H1 (cell line): ENCODE data around the gene ERI3. TPM values are rescaled to one million over a fixed set of nuclear protein-coding genes. Genes with fewer than 3 reads are reported as not detected.

Source experiments
- CTCF ChIA-PET: fragments of 300-600 bp; sonication (Branson Sonifier 250); formaldehyde crosslinking; loops from one replicate; lab custom pipeline; 2021; ENCODE audit not compliant: partially characterized antibody; lab: Charles Lee
- POLR2A ChIA-PET: fragments of 300-600 bp; sonication (Branson Sonifier 250); formaldehyde crosslinking; loops from one replicate; lab custom pipeline; 2021; ENCODE audit warnings: inconsistent platforms; ENCODE audit not compliant: partially characterized antibody; lab: Charles Lee
- DNase-seq, 2 experiments: peaks; one replicate each; pipeline versions ENCODE4 v3.0.0 to v3.0.0-alpha.2; 2010 to 2022; ENCODE audit warnings: low spot score in 2 of 2, low read depth in 1 of 2, mixed read lengths in 1 of 2
- FAIRE-seq: peaks from 2 replicates; lab custom pipeline; 2011; peaks lifted over from hg19 to GRCh38; lab: Jason Lieb, UNC
- H2AFZ ChIP-seq: 2 replicates; pipeline ENCODE4 v1.8.1; 2012; ENCODE audit warnings: low read length, inconsistent platforms
- H2AK5ac ChIP-seq: 2 replicates; pipeline ENCODE4 v1.6.1; 2013; ENCODE audit warnings: low read depth, low read length
- H2BK120ac ChIP-seq: replicated peaks from 2 replicates; pipeline ENCODE3; 2013; ENCODE audit warnings: low read depth, low read length, inconsistent platforms
- H2BK12ac ChIP-seq: 2 replicates; pipeline ENCODE4 v1.6.1; 2013; ENCODE audit warnings: low read depth, low read length
- H2BK15ac ChIP-seq: 2 replicates; pipeline ENCODE4 v1.6.1; 2013; ENCODE audit warnings: low read length
- H2BK20ac ChIP-seq: 2 replicates; pipeline ENCODE4 v1.6.1; 2013; ENCODE audit warnings: low read length
- H2BK5ac ChIP-seq: 2 replicates; pipeline ENCODE4 v1.6.1; 2013; ENCODE audit warnings: low read depth, low read length
- H3K14ac ChIP-seq: 2 replicates; pipeline ENCODE4 v1.6.1; 2013; ENCODE audit warnings: inconsistent platforms; ENCODE audit not compliant: insufficient read length
- H3K18ac ChIP-seq: 2 replicates; pipeline ENCODE4 v1.6.1; 2013; ENCODE audit warnings: low read length; ENCODE audit errors: extremely low read depth
- H3K23ac ChIP-seq: 2 replicates; pipeline ENCODE4 v1.6.1; 2013; ENCODE audit warnings: inconsistent platforms; ENCODE audit not compliant: insufficient read length
- H3K23me2 ChIP-seq: 2 replicates; pipeline ENCODE4 v1.6.1; 2013; ENCODE audit warnings: low read depth, low read length
- H3K27ac ChIP-seq: 2 replicates; pipeline ENCODE4 v1.6.1; 2011; ENCODE audit warnings: low read depth, low read length, inconsistent platforms
- H3K27me3 ChIP-seq, 4 experiments: replicated peaks in 1 of 4; 1 replicate in 1 of 4; 2 replicates in 3 of 4; pipeline versions ENCODE4 v1.6.1 to v1.8.1; 2011 to 2013; ENCODE audit warnings: low read length in 3 of 4, mild to moderate bottlenecking in 3 of 4, inconsistent platforms in 2 of 4, mixed read lengths in 2 of 4, moderate library complexity in 1 of 4; ENCODE audit not compliant: control insufficient read depth in 3 of 4, insufficient read depth in 3 of 4; ENCODE audit errors: extremely low read depth in 1 of 4
- H3K36me3 ChIP-seq, 4 experiments: 2 replicates each; pipeline versions ENCODE4 v1.6.1 to v1.8.1; 2011 to 2013; ENCODE audit warnings: mild to moderate bottlenecking in 4 of 4, low read length in 3 of 4, moderate library complexity in 2 of 4, control low read depth in 1 of 4, inconsistent platforms in 1 of 4; ENCODE audit not compliant: insufficient read depth in 4 of 4, control insufficient read depth in 2 of 4
- H3K4ac ChIP-seq: replicated peaks from 2 replicates; pipeline ENCODE3; 2013; ENCODE audit warnings: low read length, low read depth, mixed read lengths, inconsistent platforms; ENCODE audit not compliant: insufficient read length
- H3K4me1 ChIP-seq, 4 experiments: replicated peaks in 1 of 4; 1 replicate in 1 of 4; 2 replicates in 3 of 4; pipeline versions ENCODE4 v1.6.1 to v1.8.1; 2011 to 2013; ENCODE audit warnings: low read length in 3 of 4, inconsistent platforms in 2 of 4, mixed read lengths in 1 of 4; ENCODE audit not compliant: insufficient read depth in 4 of 4, control insufficient read depth in 3 of 4
- H3K4me2 ChIP-seq, 2 experiments: 2 replicates each; pipeline versions ENCODE4 v1.6.1 to v1.8.1; 2011 to 2013; ENCODE audit warnings: low read depth in 2 of 2, low read length in 2 of 2, control low read depth in 1 of 2, inconsistent platforms in 1 of 2, mild to moderate bottlenecking in 1 of 2; ENCODE audit not compliant: insufficient read depth in 1 of 2
- H3K4me3 ChIP-seq, 4 experiments: fragments of 200-600, 300-600 bp in 1 of 4; sonication (generic), shearing (Covaris generic), sonication (Bioruptor Twin) in 1 of 4; 2 replicates each; pipeline versions ENCODE4 v1.5.1 to v1.8.1; 2011 to 2016; ENCODE audit warnings: low read length in 4 of 4, low read depth in 3 of 4, control low read depth in 2 of 4, inconsistent platforms in 2 of 4, mild to moderate bottlenecking in 2 of 4, mixed read lengths in 1 of 4, moderate library complexity in 1 of 4; ENCODE audit not compliant: insufficient read depth in 2 of 4; ENCODE audit errors: extremely low read depth in 1 of 4
- H3K56ac ChIP-seq: replicated peaks from 2 replicates; pipeline ENCODE3; 2013; ENCODE audit warnings: low read depth, mild to moderate bottlenecking, mixed read lengths, low read length, inconsistent platforms; ENCODE audit not compliant: insufficient read length
- H3K79me1 ChIP-seq: 2 replicates; pipeline ENCODE4 v1.6.1; 2013; ENCODE audit warnings: low read depth, low read length, control low read depth
- H3K79me2 ChIP-seq, 2 experiments: 2 replicates each; pipeline versions ENCODE4 v1.6.1 to v1.8.1; 2012 to 2013; ENCODE audit warnings: low read length in 2 of 2, mild to moderate bottlenecking in 2 of 2, inconsistent platforms in 1 of 2; ENCODE audit not compliant: insufficient read depth in 2 of 2, control insufficient read depth in 1 of 2
- H3K9ac ChIP-seq, 4 experiments: replicated peaks in 1 of 4; 1 replicate in 1 of 4; 2 replicates in 3 of 4; pipeline versions ENCODE4 v1.6.1 to v1.8.1; 2011 to 2013; ENCODE audit warnings: low read depth in 3 of 4, low read length in 3 of 4, control low read depth in 2 of 4, mild to moderate bottlenecking in 2 of 4, moderate library complexity in 2 of 4, inconsistent platforms in 1 of 4; ENCODE audit errors: extremely low read depth in 1 of 4
- H3K9me3 ChIP-seq, 2 experiments: 2 replicates each; pipeline versions ENCODE4 v1.6.1 to v1.8.1; 2012 to 2013; ENCODE audit warnings: mild to moderate bottlenecking in 2 of 2, moderate library complexity in 2 of 2, control low read depth in 1 of 2, inconsistent platforms in 1 of 2, low read depth in 1 of 2, low read length in 1 of 2, mixed read lengths in 1 of 2; ENCODE audit not compliant: insufficient read depth in 2 of 2
- H4K20me1 ChIP-seq, 2 experiments: replicated peaks in 1 of 2; 2 replicates each; pipeline versions ENCODE3 to v1.8.1; 2011 to 2013; ENCODE audit warnings: inconsistent platforms in 2 of 2, low read length in 2 of 2, mild to moderate bottlenecking in 1 of 2; ENCODE audit not compliant: insufficient read depth in 2 of 2, control insufficient read depth in 1 of 2
- H4K5ac ChIP-seq: 2 replicates; pipeline ENCODE4 v1.6.1; 2013; ENCODE audit warnings: low read length, low read depth, mixed read lengths, inconsistent platforms; ENCODE audit not compliant: insufficient read length
- H4K8ac ChIP-seq: 2 replicates; pipeline ENCODE4 v1.8.0; 2013; ENCODE audit warnings: mild to moderate bottlenecking, moderate library complexity, low read length, inconsistent platforms; ENCODE audit not compliant: insufficient read depth; ENCODE audit errors: extremely low read depth
- H4K91ac ChIP-seq: replicated peaks from 2 replicates; pipeline ENCODE3; 2013; ENCODE audit warnings: low read length, mixed read lengths, inconsistent platforms; ENCODE audit not compliant: insufficient read length
- FOSL1 ChIP-seq: IDR thresholded peaks from 2 replicates; pipeline ENCODE4 v1.6.1; 2011; ENCODE audit warnings: mild to moderate bottlenecking, low read depth, low read length, moderate library complexity; ENCODE audit not compliant: insufficient read depth
- WGBS, 2 experiments: shearing (Covaris generic) in 1 of 2; methylation state at CpG; one replicate each; pipeline versions ENCODE4 v1.1.6 to v1.1.7; 2013 to 2015; ENCODE audit warnings: low lambda C conversion rate in 2 of 2, mixed read lengths in 2 of 2, inconsistent platforms in 1 of 2, low coverage in 1 of 2, missing lambda C conversion rate in 1 of 2; ENCODE audit not compliant: insufficient replicate concordance in 2 of 2, insufficient coverage in 1 of 2, insufficient read length in 1 of 2; ENCODE audit errors: extremely low coverage in 1 of 2, missing lambda C conversion rate in 1 of 2; 5-methylcytosine and 5-hydroxymethylcytosine counted together
- polyA plus RNA-seq, 7 experiments: library from polyadenylated mRNA; depleted of rRNA in 3 of 7; stranded (reverse) in 5 of 7; unstranded in 2 of 7; fragments of >200 nt in 5 of 7; fragments of 200-250 nt in 2 of 7; gene quantifications; 1 replicate in 5 of 7; 2 replicates in 1 of 7; 4 replicates in 1 of 7; pipeline versions ENCODE4 v1.2.1 to v1.2.3, GENCODE V29; 2011 to 2013; ENCODE audit warnings: missing spikeins in 2 of 7, mixed read lengths in 2 of 7
- total RNA-seq: library from RNA; stranded (reverse); fragmentation: NEBNext Ultra II Directional; extraction: Animal tissue kit (Norgen Biotek cat#: 25700); gene quantifications from 2 replicates; pipeline ENCODE4 v1.2.1, GENCODE V29; 2021

ERI3 gene
- total and polyA plus RNA-seq, 2 of the 8 experiments (the other 6 are each of a cell fraction or from before 2014, with no cell fraction given) = 81.1 to 199 TPM

GRCh38 chr1:44235808-44236207 lies 119.2 kb downstream of the ERI3 start:
- no peak overlapping the region for H3K23ac ChIP-seq
- ChIA-PET POLR2A (interaction anchor here (1.5 kb wide), 1 partner anchor 396 kb away, joined by 3 read pairs; no protein-coding TSS in a partner anchor), CTCF (interaction anchor here (1.0 to 9.5 kb wide), 9 partner anchors 16 to 417 kb away, joined by 3 to 191 read pairs (median 4); partner anchors contain the start of gene DMAP1)
- H3K4me2 ChIP-seq = no peak overlapping the region
- FAIRE-seq (no peak), DNase-seq (no peak)
- peaks cover 0 to 24% (median 15%) of the 10 kb centered on the region in 4 experiments; a peak in 6 of 7 replicates for H3K4me1 ChIP-seq
- H3K27me3 ChIP-seq = no peaks in the 10 kb centered on the region
- 83% methylated on average over 5 of the region's 5 CpGs; no CpG with 5 or more reads in 1 of the 2 experiments for WGBS, 2 experiments
- no peaks in the 10 kb centered on the region for H3K79me2 ChIP-seq
- H2BK5ac ChIP-seq = no peak overlapping the region
- H3K18ac ChIP-seq = no peak overlapping the region
- H4K20me1 ChIP-seq = peaks cover 0 to 3% of the 10 kb centered on the region in 2 experiments
- H3K4me3 ChIP-seq = no peak overlapping the region
- no peak overlapping the region for H3K27ac ChIP-seq
- no peak overlapping the region for H4K91ac ChIP-seq
- no peaks in the 10 kb centered on the region for H3K9me3 ChIP-seq
- no peak overlapping the region for H3K56ac ChIP-seq
- no peak overlapping the region; the same call in 1 of the 2 replicates for H4K8ac ChIP-seq
- H3K14ac ChIP-seq = no peak overlapping the region
- H3K9ac ChIP-seq = no peak overlapping the region; a peak in 1 of 7 replicates
- no peak overlapping the region for H2BK120ac ChIP-seq
- no peak overlapping the region for H4K5ac ChIP-seq
- no peak overlapping the region for H2BK12ac ChIP-seq
- no peak overlapping the region for H2AFZ ChIP-seq
- H2BK15ac ChIP-seq = no peak overlapping the region
- peaks cover 0 to 10% (median 2%) of the 10 kb centered on the region in 4 experiments; a peak in 3 of 8 replicates for H3K36me3 ChIP-seq
- H3K79me1 ChIP-seq = no peaks in the 10 kb centered on the region
- H2BK20ac ChIP-seq = no peak overlapping the region
- no peak overlapping the region for H3K4ac ChIP-seq
- no peak overlapping the region for H2AK5ac ChIP-seq
- no peaks in the 10 kb centered on the region for H3K23me2 ChIP-seq
- TF ChIP-seq FOSL1 = no peak
